ENCODE results near the gene MPV17. TPM values are rescaled to one million over a fixed set of nuclear protein-coding genes. Genes with fewer than 3 reads are reported as not detected.
"Not testable (repeated sequence)": the region's sequence is repeated elsewhere in the genome, so short reads cannot be mapped to it uniquely, and the experiment has no call there.

The MPV17 gene
- total RNA-seq, 3 donors from 2014 or later = 72.8 to 95.1 (median 79.4) TPM

GRCh38 chr2:27278010-27278409 lies 44.9 kb downstream of the MPV17 start:
- no peak for DNase-seq (ENCODE audit: low spot score in 2 of 2)
- intact Hi-C loops (cut with DNase I; ENCODE audit: low total_unique reads) = no loop called here

GRCh38 chr2:27275211-27276150 lies 47.4 kb downstream of the MPV17 start, which contains the start of gene DNAJC5G:
DNAJC5G (plus strand) TSS chr2:27275433; CDS start chr2:27276729, 1,296 bp downstream.
- no peak for TF ChIP-seq POLR2AphosphoS5 (IDR thresholded peaks at IDR 0.05)
- no peak for TF ChIP-seq CTCF (IDR thresholded peaks at IDR 0.05)
- no peak for TF ChIP-seq POLR2A (IDR thresholded peaks at IDR 0.05)
- DNase-seq (ENCODE audit: low spot score in 2 of 2) = no peak
- peaks cover 0 to under 1% of the 10 kb centered on the region in 2 donors for H3K27me3 ChIP-seq
- no peak within 1 kb of the TSS for H3K4me3 ChIP-seq
- no peak within 1 kb of the TSS for H3K27ac ChIP-seq
- H3K9me3 ChIP-seq = no peaks in the 10 kb centered on the region
- H3K4me1 ChIP-seq = no peaks in the 10 kb centered on the region
- no peaks in the 10 kb centered on the region for H3K36me3 ChIP-seq
- intact Hi-C loops (cut with DNase I; ENCODE audit: low total_unique reads) = no loop called here

More at GRCh38 chr2:27278010-27278409, 44.9 kb downstream of the MPV17 start:
- Histone ChIP-seq H3K27me3 (no peaks in the 10 kb centered on the region), H3K36me3 (no peaks in the 10 kb centered on the region), H3K9me3 (no peaks in the 10 kb centered on the region), H3K4me3 (no peak overlapping the region), H3K27ac (no peak overlapping the region), H3K4me1 (no peaks in the 10 kb centered on the region)
- no peak for TF ChIP-seq POLR2AphosphoS5 (IDR thresholded peaks at IDR 0.05)
- TF ChIP-seq POLR2A (IDR thresholded peaks at IDR 0.05) = no peak
- TF ChIP-seq CTCF (IDR thresholded peaks at IDR 0.05) = no peak

- H3K4me1 ChIP-seq; H3K27ac ChIP-seq; H3K27me3 ChIP-seq; H3K9me3 ChIP-seq; H3K36me3 ChIP-seq; intact Hi-C loops (cut with DNase I; ENCODE audit: low total_unique reads); H3K4me3 ChIP-seq; DNase-seq (ENCODE audit: low spot score in 2 of 2): not testable (repeated sequence)
Observed at GRCh38 chr2:27272537-27273522, 50.1 kb downstream of the MPV17 start.

GRCh38 chr2:27271631-27272340 lies 51.1 kb downstream of the MPV17 start:
- H3K27ac ChIP-seq = no peak overlapping the region
- H3K27me3 ChIP-seq = peaks cover 0 to 7% of the 10 kb centered on the region in 2 donors
- no peaks in the 10 kb centered on the region for H3K9me3 ChIP-seq
- H3K4me3 ChIP-seq = no peak overlapping the region
- no peaks in the 10 kb centered on the region for H3K4me1 ChIP-seq
- intact Hi-C loops (cut with DNase I; ENCODE audit: low total_unique reads) = no loop called here
- no peaks in the 10 kb centered on the region for H3K36me3 ChIP-seq
- DNase-seq (ENCODE audit: low spot score in 2 of 2) = no peak
- TF ChIP-seq POLR2AphosphoS5 (IDR thresholded peaks at IDR 0.05) = no peak
- no peak for TF ChIP-seq POLR2A (IDR thresholded peaks at IDR 0.05)
- no peak for TF ChIP-seq CTCF (IDR thresholded peaks at IDR 0.05)

- H3K36me3 ChIP-seq = no peaks in the 10 kb centered on the region
- intact Hi-C loops (cut with DNase I; ENCODE audit: low total_unique reads) = no loop called here
- peaks cover 0 to 7% of the 10 kb centered on the region in 2 donors for H3K27me3 ChIP-seq
- no peaks in the 10 kb centered on the region for H3K4me1 ChIP-seq
- no peak for DNase-seq (ENCODE audit: low spot score in 2 of 2)
- H3K4me3 ChIP-seq = no peak overlapping the region
- H3K9me3 ChIP-seq = no peaks in the 10 kb centered on the region
- TF ChIP-seq POLR2A (IDR thresholded peaks at IDR 0.05) (no peak), CTCF (IDR thresholded peaks at IDR 0.05) (no peak), POLR2AphosphoS5 (IDR thresholded peaks at IDR 0.05) (no peak)
- H3K27ac ChIP-seq = no peak overlapping the region
Observed at GRCh38 chr2:27270670-27271069, 52.2 kb downstream of the MPV17 start.

All from breast epithelium (tissue), 4 donors.